ENCODE results near the gene SREBF2. TPM values are rescaled to one million over a fixed set of nuclear protein-coding genes. Genes with fewer than 3 reads are reported as not detected.

Gene SREBF2
- total RNA-seq, 1 experiment from 2014 or later, result 93.8 TPM

- Histone ChIP-seq H3K36me3 (replicated peaks; ENCODE audit: control insufficient read depth, insufficient read depth, low read length) (peaks cover 3% of the 10 kb centered on the region), H3K27me3 (ENCODE audit: control insufficient read depth, insufficient read depth, low read length) (peaks cover 76% of the 10 kb centered on the region), H3K4me3 (ENCODE audit: insufficient read depth, low read depth, low read length) (no peak overlapping the region)
- DNase-seq, result peak; percentile 85
Observed at GRCh38 chr22:41911001-41911611, 78.2 kb downstream of the SREBF2 start.

GRCh38 chr22:41912338-41913039, 79.6 kb downstream of the SREBF2 start:
- no peak overlapping the region for H3K4me3 ChIP-seq (ENCODE audit: insufficient read depth, low read depth, low read length)
- DNase-seq, result peak; percentile 63
- H3K36me3 ChIP-seq (replicated peaks; ENCODE audit: control insufficient read depth, insufficient read depth, low read length), result peaks cover 3% of the 10 kb centered on the region
- H3K27me3 ChIP-seq (ENCODE audit: control insufficient read depth, insufficient read depth, low read length), result peaks cover 85% of the 10 kb centered on the region

GRCh38 chr22:41913040-41913719, 80.3 kb downstream of the SREBF2 start:
- DNase-seq, result no peak
- Histone ChIP-seq H3K27me3 (ENCODE audit: control insufficient read depth, insufficient read depth, low read length) (peaks cover 89% of the 10 kb centered on the region), H3K36me3 (replicated peaks; ENCODE audit: control insufficient read depth, insufficient read depth, low read length) (no peaks in the 10 kb centered on the region), H3K4me3 (ENCODE audit: insufficient read depth, low read depth, low read length) (no peak overlapping the region)

- Histone ChIP-seq H3K27me3 (ENCODE audit: control insufficient read depth, insufficient read depth, low read length) (peaks cover 85% of the 10 kb centered on the region), H3K4me3 (ENCODE audit: insufficient read depth, low read depth, low read length) (peak overlapping the region; percentile 33), H3K36me3 (replicated peaks; ENCODE audit: control insufficient read depth, insufficient read depth, low read length) (no peaks in the 10 kb centered on the region)
- peak; percentile 92 for DNase-seq
Observed at GRCh38 chr22:41913842-41914534, 81.1 kb downstream of the SREBF2 start.

- no peaks in the 10 kb centered on the region for H3K36me3 ChIP-seq (replicated peaks; ENCODE audit: control insufficient read depth, insufficient read depth, low read length)
- peak overlapping the region; percentile 54 for H3K4me3 ChIP-seq (ENCODE audit: insufficient read depth, low read depth, low read length)
- DNase-seq, result peak; percentile 91
- peaks cover 82% of the 10 kb centered on the region for H3K27me3 ChIP-seq (ENCODE audit: control insufficient read depth, insufficient read depth, low read length)
Observed at GRCh38 chr22:41914611-41915034, 81.7 kb downstream of the SREBF2 start.

GRCh38 chr22:41915035-41915785, 82.3 kb downstream of the SREBF2 start, which contains the start of gene SHISA8:
TSS of gene SHISA8 (minus strand) at chr22:41915074. CDS start at chr22:41914667, 407 bp downstream.
- H3K27me3 ChIP-seq (ENCODE audit: control insufficient read depth, insufficient read depth, low read length), result peaks cover 77% of the 10 kb centered on the region
- peak within 1 kb of the TSS; percentile 54 for H3K4me3 ChIP-seq (ENCODE audit: insufficient read depth, low read depth, low read length)
- peak; percentile 82 for DNase-seq
- no peaks in the 10 kb centered on the region for H3K36me3 ChIP-seq (replicated peaks; ENCODE audit: control insufficient read depth, insufficient read depth, low read length)

- Histone ChIP-seq H3K27me3 (ENCODE audit: control insufficient read depth, insufficient read depth, low read length) (peaks cover 72% of the 10 kb centered on the region), H3K36me3 (replicated peaks; ENCODE audit: control insufficient read depth, insufficient read depth, low read length) (no peaks in the 10 kb centered on the region), H3K4me3 (ENCODE audit: insufficient read depth, low read depth, low read length) (peak overlapping the region; percentile 54)
- peak; percentile 55 for DNase-seq
Observed at GRCh38 chr22:41915786-41916493, 83.0 kb downstream of the SREBF2 start.

- peak; percentile 53 for DNase-seq
- Histone ChIP-seq H3K36me3 (replicated peaks; ENCODE audit: control insufficient read depth, insufficient read depth, low read length) (no peaks in the 10 kb centered on the region), H3K27me3 (ENCODE audit: control insufficient read depth, insufficient read depth, low read length) (peaks cover 63% of the 10 kb centered on the region), H3K4me3 (ENCODE audit: insufficient read depth, low read depth, low read length) (no peak overlapping the region)
Observed at GRCh38 chr22:41916745-41917358, 83.9 kb downstream of the SREBF2 start.

- Histone ChIP-seq H3K4me3 (ENCODE audit: insufficient read depth, low read depth, low read length) (no peak overlapping the region), H3K27me3 (ENCODE audit: control insufficient read depth, insufficient read depth, low read length) (peaks cover 57% of the 10 kb centered on the region), H3K36me3 (replicated peaks; ENCODE audit: control insufficient read depth, insufficient read depth, low read length) (no peaks in the 10 kb centered on the region)
- DNase-seq, result peak; percentile 65
Observed at GRCh38 chr22:41917375-41917902, 84.5 kb downstream of the SREBF2 start.

- Histone ChIP-seq H3K27me3 (ENCODE audit: control insufficient read depth, insufficient read depth, low read length) (peaks cover 55% of the 10 kb centered on the region), H3K36me3 (replicated peaks; ENCODE audit: control insufficient read depth, insufficient read depth, low read length) (no peaks in the 10 kb centered on the region), H3K4me3 (ENCODE audit: insufficient read depth, low read depth, low read length) (no peak overlapping the region)
- peak; percentile 57 for DNase-seq
Observed at GRCh38 chr22:41917903-41918791, 85.2 kb downstream of the SREBF2 start.

GRCh38 chr22:41919357-41920224, 86.7 kb downstream of the SREBF2 start:
- Histone ChIP-seq H3K36me3 (replicated peaks; ENCODE audit: control insufficient read depth, insufficient read depth, low read length) (no peaks in the 10 kb centered on the region), H3K27me3 (ENCODE audit: control insufficient read depth, insufficient read depth, low read length) (peaks cover 45% of the 10 kb centered on the region), H3K4me3 (ENCODE audit: insufficient read depth, low read depth, low read length) (peak overlapping the region; percentile 61)
- DNase-seq, result peak; percentile 99

Measured in H7 (cell line).